Colonic mucosa (tissue), 4 donors: ENCODE data around the gene KEL. TPM values are rescaled to one million over a fixed set of nuclear protein-coding genes. Genes with fewer than 3 reads are reported as not detected.

Experiments
- DNase-seq: peaks from one replicate; pipeline ENCODE4 v3.0.0-alpha.2; 2020
- H3K27ac ChIP-seq: fragments of 200-600 bp; one replicate; pipeline ENCODE4 v1.8.0; 2021
- H3K27me3 ChIP-seq: fragments of 200-600 bp; one replicate; pipeline ENCODE4 v1.8.0; 2021
- H3K36me3 ChIP-seq: fragments of 200-600 bp; one replicate; pipeline ENCODE4 v1.8.0; 2021
- H3K4me1 ChIP-seq: fragments of 200-600 bp; one replicate; pipeline ENCODE4 v1.8.0; 2021; ENCODE audit warnings: mild to moderate bottlenecking
- H3K4me3 ChIP-seq: fragments of 200-600 bp; one replicate; pipeline ENCODE4 v1.8.0; 2021
- H3K9ac ChIP-seq, 2 donors: one replicate each; pipeline ENCODE4 v1.7.0; 2013; ENCODE audit warnings: control low read depth in 2 of 2, low read depth in 2 of 2, low read length in 2 of 2
- H3K9me3 ChIP-seq: fragments of 200-600 bp; one replicate; pipeline ENCODE4 v1.8.0; 2021
- intact Hi-C: fragments of 100-400 bp; cut with DNase I; formaldehyde crosslinking; loops from one replicate; pipeline ENCODE4 v1.14.1; 2022
- total RNA-seq, 2 donors: library from RNA; stranded (reverse); fragmentation: NEBNext Ultra II Directional in 1 of 2; extraction: Animal tissue kit (Norgen Biotek cat#: 25700) in 1 of 2; gene quantifications; one replicate each; pipeline ENCODE4 v1.2.1, GENCODE V29; 2021
- TF ChIP-seq, protein P1 (sequence below): fragments of 200-600 bp; IDR thresholded peaks from one replicate; pipeline ENCODE4 v1.8.0; 2022; ENCODE audit warnings: antibody characterized with exemption, mild to moderate bottlenecking
- donor health status: healthy.
- donor health status: DM: no; HTN: no; CAD: no.
- donor health status: DM: no; HTN: no; CAD: no.

KEL gene
- total RNA-seq, 2 donors from 2014 or later, result 0.77 TPM; not detected in 1

DNA sequence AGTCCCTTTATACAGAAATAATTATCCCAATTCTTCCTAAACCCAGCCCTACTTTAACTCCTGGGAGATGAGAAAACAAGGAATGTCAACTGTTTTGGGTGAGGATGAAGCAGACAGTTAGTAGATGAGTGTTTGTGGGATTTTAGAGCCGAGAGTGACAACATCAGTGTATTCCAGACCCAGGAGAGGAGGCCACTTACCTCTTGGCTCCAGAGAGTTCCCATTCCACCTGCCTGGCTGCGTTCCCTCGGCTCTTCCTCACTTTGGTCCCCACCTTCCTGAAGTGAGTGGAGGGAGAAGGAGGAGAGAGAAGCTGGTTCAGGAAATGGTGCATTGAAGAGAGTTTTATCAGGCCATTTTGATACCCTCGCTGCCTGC lies 579 bp downstream of the KEL start:
- Histone ChIP-seq H3K9me3 (no peaks in the 10 kb centered on the region), H3K27me3 (no peaks in the 10 kb centered on the region), H3K36me3 (no peaks in the 10 kb centered on the region), H3K9ac (no peak overlapping the region), H3K4me3 (no peak overlapping the region), H3K27ac (no peak overlapping the region), H3K4me1 (no peaks in the 10 kb centered on the region)
- DNase-seq, result no peak
- TF ChIP-seq, protein P1, sequence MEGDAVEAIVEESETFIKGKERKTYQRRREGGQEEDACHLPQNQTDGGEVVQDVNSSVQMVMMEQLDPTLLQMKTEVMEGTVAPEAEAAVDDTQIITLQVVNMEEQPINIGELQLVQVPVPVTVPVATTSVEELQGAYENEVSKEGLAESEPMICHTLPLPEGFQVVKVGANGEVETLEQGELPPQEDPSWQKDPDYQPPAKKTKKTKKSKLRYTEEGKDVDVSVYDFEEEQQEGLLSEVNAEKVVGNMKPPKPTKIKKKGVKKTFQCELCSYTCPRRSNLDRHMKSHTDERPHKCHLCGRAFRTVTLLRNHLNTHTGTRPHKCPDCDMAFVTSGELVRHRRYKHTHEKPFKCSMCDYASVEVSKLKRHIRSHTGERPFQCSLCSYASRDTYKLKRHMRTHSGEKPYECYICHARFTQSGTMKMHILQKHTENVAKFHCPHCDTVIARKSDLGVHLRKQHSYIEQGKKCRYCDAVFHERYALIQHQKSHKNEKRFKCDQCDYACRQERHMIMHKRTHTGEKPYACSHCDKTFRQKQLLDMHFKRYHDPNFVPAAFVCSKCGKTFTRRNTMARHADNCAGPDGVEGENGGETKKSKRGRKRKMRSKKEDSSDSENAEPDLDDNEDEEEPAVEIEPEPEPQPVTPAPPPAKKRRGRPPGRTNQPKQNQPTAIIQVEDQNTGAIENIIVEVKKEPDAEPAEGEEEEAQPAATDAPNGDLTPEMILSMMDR, result no peak
- intact Hi-C loops, result no loop called here

- no peaks in the 10 kb centered on the region for H3K4me1 ChIP-seq
- no peak overlapping the region for H3K27ac ChIP-seq
- TF ChIP-seq, protein P1, result no peak
- no peaks in the 10 kb centered on the region for H3K9me3 ChIP-seq
- no peak for DNase-seq
- H3K4me3 ChIP-seq, result no peak overlapping the region
- no peak overlapping the region for H3K9ac ChIP-seq
- intact Hi-C loops, result no loop called here
- no peaks in the 10 kb centered on the region for H3K27me3 ChIP-seq
- H3K36me3 ChIP-seq, result no peaks in the 10 kb centered on the region
Measured at GRCh38 chr7:142960955-142961512, 1.1 kb downstream of the KEL start.

GRCh38 chr7:142959202-142959601 lies 3.0 kb downstream of the KEL start:
- Histone ChIP-seq H3K4me3 (no peak overlapping the region), H3K9ac (no peak overlapping the region), H3K27ac (no peak overlapping the region), H3K9me3 (no peaks in the 10 kb centered on the region), H3K4me1 (no peaks in the 10 kb centered on the region), H3K27me3 (no peaks in the 10 kb centered on the region), H3K36me3 (no peaks in the 10 kb centered on the region)
- intact Hi-C loops, result no loop called here
- TF ChIP-seq, protein P1, result no peak
- DNase-seq, result no peak

DNA sequence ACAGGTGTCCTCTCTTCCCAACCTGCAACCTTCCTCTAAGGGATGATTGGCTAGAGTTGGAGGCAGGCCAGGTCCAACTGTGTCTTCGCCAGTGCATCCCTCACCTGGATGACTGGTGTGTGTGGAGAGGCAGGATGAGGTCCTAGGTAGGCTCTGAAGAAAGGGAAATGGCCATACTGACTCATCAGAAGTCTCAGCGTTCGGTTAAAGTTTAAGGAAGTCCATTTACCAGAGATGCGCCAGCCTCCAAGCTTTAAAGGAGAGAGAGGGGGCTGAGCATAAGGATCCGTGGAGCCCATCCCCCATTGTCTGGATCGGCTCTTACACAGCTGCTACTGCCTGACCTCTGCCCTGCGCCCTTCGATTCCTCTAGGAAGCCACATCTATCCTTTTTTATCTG lies 4.4 kb downstream of the KEL start:
- Histone ChIP-seq H3K9me3 (no peaks in the 10 kb centered on the region), H3K36me3 (no peaks in the 10 kb centered on the region), H3K4me3 (no peak overlapping the region), H3K9ac (no peak overlapping the region), H3K27me3 (no peaks in the 10 kb centered on the region), H3K27ac (no peak overlapping the region), H3K4me1 (no peaks in the 10 kb centered on the region)
- intact Hi-C loops, result no loop called here
- DNase-seq, result no peak
- TF ChIP-seq, protein P1, result no peak

DNA sequence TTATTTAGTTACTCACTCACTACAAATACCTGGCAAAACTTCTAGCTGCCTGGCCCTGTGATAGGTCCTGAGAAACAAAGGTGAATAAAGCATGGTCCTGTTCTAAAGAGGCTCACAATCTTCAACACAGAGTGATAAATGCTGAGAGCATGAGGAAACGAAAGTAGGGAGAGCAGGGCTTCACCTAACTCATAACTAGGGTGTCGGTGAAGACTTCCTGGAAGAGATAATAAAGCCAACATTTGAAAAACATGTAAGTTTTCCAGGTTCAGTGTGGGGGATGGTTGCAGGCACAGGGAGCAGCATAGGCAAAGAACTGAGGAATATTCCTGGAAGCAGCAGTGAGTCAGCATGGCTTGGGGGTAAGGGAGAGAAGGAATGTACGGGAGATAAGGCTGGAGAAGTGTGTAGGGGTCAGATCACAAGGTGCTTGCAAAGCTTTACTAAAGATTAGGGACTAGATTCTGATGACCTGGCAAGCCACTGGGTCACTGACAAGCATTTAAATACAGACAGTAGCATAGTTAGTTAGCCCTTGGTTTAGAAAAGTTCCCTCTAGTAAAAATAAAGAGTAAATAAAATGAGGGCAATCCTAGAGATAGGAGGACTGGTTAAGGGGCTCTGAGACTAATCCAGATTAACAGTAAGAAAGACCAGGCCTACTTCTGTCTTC lies 5.1 kb downstream of the KEL start:
- no peak for DNase-seq
- no peaks in the 10 kb centered on the region for H3K36me3 ChIP-seq
- no peak overlapping the region for H3K4me3 ChIP-seq
- no peaks in the 10 kb centered on the region for H3K9me3 ChIP-seq
- intact Hi-C loops, result no loop called here
- no peaks in the 10 kb centered on the region for H3K4me1 ChIP-seq
- H3K27me3 ChIP-seq, result no peaks in the 10 kb centered on the region
- TF ChIP-seq, protein P1, result no peak
- no peak overlapping the region for H3K27ac ChIP-seq
- no peak overlapping the region for H3K9ac ChIP-seq
